Measurements from ENCODE around the gene ROBO2. TPM values are rescaled to one million over a fixed set of nuclear protein-coding genes. Genes with fewer than 3 reads are reported as not detected.

ROBO2 gene
- total RNA-seq, 1 donor from 2014 or later, result 3.9 TPM

GRCh38 chr3:77065750-77066149 is 25.9 kb downstream of the ROBO2 start:
- Histone ChIP-seq H3K4me3 (ENCODE audit: low read depth, low read length) (no peak overlapping the region), H3K36me3 (ENCODE audit: control insufficient read depth, insufficient read depth, low read length) (no peaks in the 10 kb centered on the region), H3K27me3 (ENCODE audit: control insufficient read depth, insufficient read depth, low read length) (no peaks in the 10 kb centered on the region)
- no peak for TF ChIP-seq CTCF (IDR thresholded peaks at IDR 0.05; ENCODE audit: insufficient read depth, low read length, poor library complexity, severe bottlenecking)
- DNase-seq (ENCODE audit: low read depth), result no peak

- Histone ChIP-seq H3K27me3 (ENCODE audit: control insufficient read depth, insufficient read depth, low read length) (no peaks in the 10 kb centered on the region), H3K36me3 (ENCODE audit: control insufficient read depth, insufficient read depth, low read length) (no peaks in the 10 kb centered on the region), H3K4me3 (ENCODE audit: low read depth, low read length) (no peak overlapping the region)
- no peak for DNase-seq (ENCODE audit: low read depth)
- no peak for TF ChIP-seq CTCF (IDR thresholded peaks at IDR 0.05; ENCODE audit: insufficient read depth, low read length, poor library complexity, severe bottlenecking)
These were observed 26.9 kb downstream of the ROBO2 start for GRCh38 chr3:77066829-77067228.

- no peaks in the 10 kb centered on the region for H3K27me3 ChIP-seq (ENCODE audit: control insufficient read depth, insufficient read depth, low read length)
- no peak for TF ChIP-seq CTCF (IDR thresholded peaks at IDR 0.05; ENCODE audit: insufficient read depth, low read length, poor library complexity, severe bottlenecking)
- H3K36me3 ChIP-seq (ENCODE audit: control insufficient read depth, insufficient read depth, low read length), result no peaks in the 10 kb centered on the region
- H3K4me3 ChIP-seq (ENCODE audit: low read depth, low read length), result no peak overlapping the region
- DNase-seq (ENCODE audit: low read depth), result no peak
These were observed 28.9 kb downstream of the ROBO2 start for GRCh38 chr3:77068808-77069207.

- Histone ChIP-seq H3K4me3 (ENCODE audit: low read depth, low read length) (no peak overlapping the region), H3K27me3 (ENCODE audit: control insufficient read depth, insufficient read depth, low read length) (no peaks in the 10 kb centered on the region), H3K36me3 (ENCODE audit: control insufficient read depth, insufficient read depth, low read length) (no peaks in the 10 kb centered on the region)
- TF ChIP-seq CTCF (IDR thresholded peaks at IDR 0.05; ENCODE audit: insufficient read depth, low read length, poor library complexity, severe bottlenecking), result no peak
- no peak for DNase-seq (ENCODE audit: low read depth)
These were observed 31.5 kb downstream of the ROBO2 start for GRCh38 chr3:77071364-77071763.

GRCh38 chr3:77071809-77072208 is 31.9 kb downstream of the ROBO2 start:
- no peak for TF ChIP-seq CTCF (IDR thresholded peaks at IDR 0.05; ENCODE audit: insufficient read depth, low read length, poor library complexity, severe bottlenecking)
- H3K36me3 ChIP-seq (ENCODE audit: control insufficient read depth, insufficient read depth, low read length), result no peaks in the 10 kb centered on the region
- H3K4me3 ChIP-seq (ENCODE audit: low read depth, low read length), result no peak overlapping the region
- DNase-seq (ENCODE audit: low read depth), result no peak
- no peaks in the 10 kb centered on the region for H3K27me3 ChIP-seq (ENCODE audit: control insufficient read depth, insufficient read depth, low read length)

- no peak for DNase-seq (ENCODE audit: low read depth)
- Histone ChIP-seq H3K27me3 (ENCODE audit: control insufficient read depth, insufficient read depth, low read length) (no peaks in the 10 kb centered on the region), H3K36me3 (ENCODE audit: control insufficient read depth, insufficient read depth, low read length) (no peaks in the 10 kb centered on the region), H3K4me3 (ENCODE audit: low read depth, low read length) (no peak overlapping the region)
- no peak for TF ChIP-seq CTCF (IDR thresholded peaks at IDR 0.05; ENCODE audit: insufficient read depth, low read length, poor library complexity, severe bottlenecking)
These were observed 32.3 kb downstream of the ROBO2 start for GRCh38 chr3:77072232-77072631.
